ENCODE measurements around the gene FAM24A.
A peak's percentile ranks its signal among the peaks of the same experiment; 100 is the strongest.
"Not testable (repeated sequence)": the region's sequence is repeated elsewhere in the genome, so short reads cannot be mapped to it uniquely, and the experiment has no call there.

FAM24A gene

DNA sequence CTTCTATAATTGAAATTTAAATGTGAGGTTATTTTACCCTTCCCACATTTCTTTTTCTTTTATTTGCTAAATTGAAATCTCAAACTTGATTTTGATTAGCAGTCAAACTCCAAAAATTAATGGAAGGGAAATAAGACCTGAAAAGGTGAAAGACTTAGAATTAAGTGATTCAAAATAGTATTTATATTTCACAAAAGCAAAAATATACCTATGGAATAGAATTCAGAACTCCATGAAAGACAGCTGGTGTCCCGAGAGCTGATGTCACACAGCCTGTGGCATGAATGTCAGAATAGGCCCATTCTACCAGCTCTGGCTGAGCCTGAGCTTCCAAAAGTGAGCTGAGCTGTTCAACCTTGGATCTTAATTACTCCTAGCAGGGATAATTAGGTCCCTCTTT, at the start of gene FAM24A:
TSS of gene FAM24A (plus strand) at position 301 of the 400 bp plus-strand sequence. CDS start 1,025 bp downstream, outside the sequence.
- DNase-seq (ENCODE audit: low spot score), result no peak

GRCh38 chr10:122861711-122862161, 48.7 kb upstream of the FAM24A start:
- DNase-seq (ENCODE audit: low spot score), result peak; percentile 74

DNA sequence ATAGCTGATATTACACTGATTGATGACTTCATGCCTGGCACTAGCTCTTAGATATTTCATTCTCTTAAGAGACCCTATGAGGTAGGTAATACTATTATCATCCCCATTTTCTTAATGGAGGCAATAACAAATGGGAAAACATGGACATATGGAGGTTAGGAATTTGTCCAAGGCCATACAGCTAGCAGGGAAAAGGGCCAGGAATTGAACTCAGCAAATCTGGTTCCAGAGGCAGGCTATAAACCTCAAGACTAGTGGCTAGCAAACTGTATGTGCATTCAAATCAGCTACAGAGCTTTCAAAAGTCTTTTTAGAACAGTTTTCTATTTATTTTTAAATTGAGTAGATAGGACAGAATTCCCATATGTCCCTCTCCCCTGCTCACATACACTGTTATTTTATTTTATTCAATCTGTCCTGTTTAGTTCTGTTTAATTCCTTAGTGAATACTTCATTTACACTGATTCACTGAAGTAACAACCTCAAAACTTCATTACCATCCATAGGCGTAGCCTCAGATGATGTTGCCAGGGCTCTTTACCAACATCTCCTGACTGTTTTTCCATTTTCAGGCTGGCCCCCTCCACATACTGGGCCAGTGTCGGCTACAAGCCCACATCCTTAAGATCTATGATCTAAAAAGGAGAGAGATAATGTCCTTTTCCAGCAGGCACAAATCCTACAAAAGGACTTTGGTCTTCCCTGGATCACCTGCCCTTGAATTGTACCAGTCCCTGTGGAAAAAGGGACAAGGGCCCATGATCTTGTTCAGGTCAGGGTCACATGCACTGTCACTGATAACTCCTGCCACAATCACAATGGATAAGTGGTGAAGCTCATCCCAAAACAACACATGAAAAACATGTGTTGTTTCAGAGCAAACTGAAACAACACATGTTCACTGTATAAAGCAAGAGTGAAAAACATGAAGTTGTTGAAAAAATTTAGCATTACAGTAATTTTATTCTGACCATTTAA, 46.9 kb upstream of the FAM24A start:
- no peak for DNase-seq (ENCODE audit: low spot score)

- no peak for DNase-seq (ENCODE audit: low spot score)
Measured at GRCh38 chr10:122864194-122864592, 46.2 kb upstream of the FAM24A start.

- DNase-seq (ENCODE audit: low spot score), result no peak
Measured at GRCh38 chr10:122864901-122865300, 45.5 kb upstream of the FAM24A start.

DNA sequence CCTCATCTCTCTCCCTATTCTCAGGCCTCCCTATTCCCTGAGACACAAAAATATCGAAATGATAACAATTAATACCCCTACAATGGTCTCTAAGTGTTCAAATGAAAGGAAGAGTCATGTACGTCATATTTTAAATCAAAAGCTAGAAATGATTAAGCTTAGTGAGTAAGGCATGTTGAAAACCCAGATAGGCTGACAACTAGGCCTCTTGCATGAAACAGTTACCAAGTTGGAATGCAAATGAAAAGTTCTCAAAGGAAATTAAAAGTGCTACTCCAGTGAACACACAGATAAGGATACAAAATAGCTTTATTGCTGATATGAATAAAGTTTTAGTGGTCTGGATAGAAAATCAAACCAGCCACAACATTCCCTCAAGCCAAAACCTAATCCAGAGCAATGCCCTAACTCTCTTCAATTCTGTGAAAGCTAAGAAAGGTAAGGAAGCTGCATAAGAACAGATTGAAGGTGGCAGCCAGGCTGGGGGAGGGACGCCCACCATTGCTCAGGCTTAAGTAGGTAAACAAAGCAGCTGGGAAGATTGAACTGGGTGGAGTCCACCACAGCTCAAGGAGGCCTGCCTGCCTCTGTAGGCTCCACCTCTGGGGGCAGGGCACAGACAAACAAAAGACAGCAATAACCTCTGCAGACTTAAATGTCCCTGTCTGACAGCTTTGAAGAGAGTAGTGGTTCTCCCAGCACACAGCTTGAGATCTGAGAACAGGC, 43.5 kb upstream of the FAM24A start:
- DNase-seq (ENCODE audit: low spot score), result not testable (repeated sequence)

- not testable (repeated sequence) for DNase-seq (ENCODE audit: low spot score)
Measured at GRCh38 chr10:122868768-122869167, 41.6 kb upstream of the FAM24A start.

DNA sequence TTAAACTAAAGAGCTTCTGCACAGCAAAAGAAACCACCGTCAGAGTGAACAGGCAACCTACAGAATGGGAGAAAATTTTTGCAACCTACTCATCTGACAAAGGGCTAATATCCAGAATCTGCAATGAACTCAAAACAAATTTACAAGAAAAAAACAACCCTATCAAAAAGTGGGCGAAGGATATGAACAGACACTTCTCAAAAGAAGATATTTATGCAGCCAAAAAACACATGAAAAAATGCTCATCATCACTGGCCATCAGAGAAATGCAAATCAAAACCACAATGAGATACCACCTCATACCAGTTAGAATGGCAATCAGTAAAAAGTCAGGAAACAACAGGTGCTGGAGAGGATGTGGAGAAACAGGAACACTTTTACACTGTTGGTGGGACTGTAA, 38.5 kb upstream of the FAM24A start:
- DNase-seq (ENCODE audit: low spot score), result not testable (repeated sequence)

- DNase-seq (ENCODE audit: low spot score), result no peak
Measured at GRCh38 chr10:122875843-122876466, 34.5 kb upstream of the FAM24A start.

GRCh38 chr10:122876467-122876855, 33.9 kb upstream of the FAM24A start:
- DNase-seq (ENCODE audit: low spot score), result no peak

GRCh38 chr10:122877264-122877663, 33.1 kb upstream of the FAM24A start:
- no peak for DNase-seq (ENCODE audit: low spot score)

- DNase-seq (ENCODE audit: low spot score), result peak; percentile 34
Measured at GRCh38 chr10:122878799-122879338, 31.5 kb upstream of the FAM24A start.

- DNase-seq (ENCODE audit: low spot score), result peak; percentile 94
Measured at GRCh38 chr10:122879339-122880273, 30.8 kb upstream of the FAM24A start, which contains the start of gene FAM24B. TSS of gene FAM24B (minus strand) at chr10:122879581. CDS start at chr10:122850515, 29,066 bp downstream.

- no peak for DNase-seq (ENCODE audit: low spot score)
Measured at GRCh38 chr10:122882766-122883165, 27.6 kb upstream of the FAM24A start.

DNA sequence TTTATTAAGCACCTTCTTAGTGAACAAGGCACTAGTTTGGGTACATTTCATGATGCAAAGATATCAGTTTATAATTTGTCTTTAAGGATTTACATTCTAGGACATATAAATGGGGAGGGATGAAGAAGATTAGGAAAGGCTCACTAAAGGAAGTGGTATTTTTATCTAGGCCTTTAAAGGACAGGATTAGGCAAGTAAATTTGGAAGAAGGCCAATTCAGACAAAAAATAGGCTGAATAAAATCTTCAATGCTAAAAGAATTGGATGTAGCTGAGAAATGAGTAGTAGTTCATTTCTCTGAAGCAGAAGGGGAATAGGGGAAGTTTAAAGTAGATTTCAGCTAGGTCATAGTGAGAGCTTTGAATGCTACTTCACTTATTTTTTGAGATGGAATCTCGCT, 26.2 kb upstream of the FAM24A start:
- DNase-seq (ENCODE audit: low spot score), result no peak

DNA sequence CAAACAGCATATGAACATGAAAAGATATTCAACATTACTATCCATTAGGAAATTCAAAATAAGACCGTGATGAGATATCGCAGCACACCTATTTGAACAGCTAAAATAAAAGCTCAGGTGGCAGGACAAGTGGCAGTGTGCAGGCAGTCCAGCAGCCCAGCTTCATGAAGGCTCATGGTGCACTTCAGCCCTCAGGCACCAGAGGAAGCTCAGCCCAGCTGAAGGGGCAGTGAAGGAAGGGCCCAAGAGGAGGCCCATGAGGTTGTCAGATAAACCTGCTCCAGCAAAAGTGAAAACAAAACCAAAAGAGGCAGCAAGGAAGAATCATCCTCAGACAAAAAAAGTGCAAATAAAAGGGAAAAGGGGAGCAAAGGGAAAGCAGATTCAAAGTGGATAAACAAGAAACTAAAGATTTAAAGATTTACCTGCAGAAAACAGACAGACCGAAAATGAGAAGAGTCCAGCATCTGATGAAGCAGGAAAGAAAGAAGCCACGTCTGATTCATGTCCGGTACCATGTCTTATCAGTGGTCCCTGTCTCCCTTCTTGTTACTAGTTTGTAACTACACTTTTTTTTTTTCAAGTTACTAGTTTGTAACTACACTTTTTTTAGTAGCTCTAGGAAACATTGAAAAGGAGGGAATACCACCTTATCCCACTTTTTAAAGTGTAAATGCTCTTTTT, 16.0 kb upstream of the FAM24A start:
- no peak for DNase-seq (ENCODE audit: low spot score)

DNA sequence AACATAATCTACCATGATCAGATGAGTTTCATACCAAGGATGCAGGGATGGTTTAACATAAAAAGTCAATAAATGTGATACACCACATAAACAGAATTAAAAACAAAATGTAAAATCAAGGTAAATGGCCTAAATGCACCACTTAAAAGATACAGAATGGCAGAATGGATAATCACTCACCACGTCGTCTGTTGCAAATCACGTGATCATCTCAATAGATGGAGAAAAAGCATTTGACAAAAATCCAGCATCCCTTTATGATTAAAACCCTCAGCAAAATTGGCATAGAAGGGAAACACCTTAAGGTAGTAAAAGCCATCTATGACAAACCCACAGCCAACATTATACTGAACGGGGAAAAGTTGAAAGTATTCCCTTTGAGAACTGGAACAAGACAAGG, 6.5 kb upstream of the FAM24A start:
- not testable (repeated sequence) for DNase-seq (ENCODE audit: low spot score)

GRCh38 chr10:122911889-122912484, 1.6 kb downstream of the FAM24A start:
- peak; percentile 65 for DNase-seq (ENCODE audit: low spot score)

GRCh38 chr10:122915700-122916099, 5.3 kb downstream of the FAM24A start:
- DNase-seq (ENCODE audit: low spot score), result no peak

DNA sequence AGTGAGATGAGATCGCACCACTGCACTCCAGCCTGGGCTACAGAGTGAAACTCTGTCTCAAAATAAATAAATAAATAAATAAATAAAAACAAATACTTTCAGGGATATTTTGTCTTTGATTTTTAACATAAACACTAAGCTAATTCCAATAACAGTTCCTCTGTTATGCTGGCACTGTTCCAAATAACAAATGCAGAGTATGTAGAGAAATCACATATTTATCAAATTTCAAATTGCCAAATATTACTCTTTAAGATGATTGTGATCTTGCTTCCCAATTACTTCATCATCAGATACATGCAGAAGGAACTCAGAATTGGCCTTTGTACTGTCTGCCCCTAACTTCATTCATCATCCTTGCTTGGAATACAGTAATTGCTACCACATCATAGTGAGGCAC, 19.7 kb downstream of the FAM24A start:
- no peak for DNase-seq (ENCODE audit: low spot score)
